Esophagus muscularis mucosa (tissue), 4 donors: ENCODE data around the gene SMAD9.

ENCODE experiments used
- EP300 ChIP-seq: sonication (generic); formaldehyde crosslinking; IDR thresholded peaks from one replicate; pipeline ENCODE4 v1.6.1; 2017; ENCODE audit warnings: antibody characterized with exemption
- POLR2A ChIP-seq: fragments of 450-650 bp; IDR thresholded peaks from one replicate; pipeline ENCODE4 v1.6.1; 2017; ENCODE audit warnings: antibody characterized with exemption, moderate library complexity, mild to moderate bottlenecking, low read depth
- POLR2AphosphoS5 ChIP-seq, 2 donors: sonication (generic); formaldehyde crosslinking; IDR thresholded peaks; one replicate each; pipeline ENCODE4 v1.6.1; 2017; ENCODE audit warnings: antibody characterized with exemption in 2 of 2
- TF ChIP-seq, protein P1 (sequence below), 3 experiments: fragments of 200-600 bp in 2 of 3; fragments of 450-650 bp in 1 of 3; sonication (generic) in 2 of 3; IDR thresholded peaks; one replicate each; pipeline ENCODE4 v1.5.1; 2017 to 2019; ENCODE audit warnings: antibody characterized with exemption in 3 of 3, mild to moderate bottlenecking in 2 of 3, moderate library complexity in 1 of 3

DNA sequence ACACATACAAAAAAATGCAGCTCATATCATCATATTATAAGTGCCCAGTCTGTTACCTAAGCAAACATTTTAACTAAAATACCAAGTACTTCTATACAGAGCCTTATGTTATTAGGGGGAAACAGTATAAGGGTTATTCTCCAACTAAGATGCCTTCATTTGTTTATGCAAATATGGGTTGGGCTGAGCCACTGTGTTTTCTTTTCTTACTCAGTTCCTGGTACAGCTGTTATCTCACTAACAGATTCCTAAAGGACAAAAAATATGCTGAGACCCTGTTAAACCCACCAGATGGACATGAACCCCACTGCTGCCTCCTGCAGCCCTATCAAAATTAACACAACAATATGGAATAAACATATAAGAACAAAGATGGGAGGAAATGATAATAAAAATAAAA, 34.5 kb upstream of the SMAD9 start:
- TF ChIP-seq, protein P1, sequence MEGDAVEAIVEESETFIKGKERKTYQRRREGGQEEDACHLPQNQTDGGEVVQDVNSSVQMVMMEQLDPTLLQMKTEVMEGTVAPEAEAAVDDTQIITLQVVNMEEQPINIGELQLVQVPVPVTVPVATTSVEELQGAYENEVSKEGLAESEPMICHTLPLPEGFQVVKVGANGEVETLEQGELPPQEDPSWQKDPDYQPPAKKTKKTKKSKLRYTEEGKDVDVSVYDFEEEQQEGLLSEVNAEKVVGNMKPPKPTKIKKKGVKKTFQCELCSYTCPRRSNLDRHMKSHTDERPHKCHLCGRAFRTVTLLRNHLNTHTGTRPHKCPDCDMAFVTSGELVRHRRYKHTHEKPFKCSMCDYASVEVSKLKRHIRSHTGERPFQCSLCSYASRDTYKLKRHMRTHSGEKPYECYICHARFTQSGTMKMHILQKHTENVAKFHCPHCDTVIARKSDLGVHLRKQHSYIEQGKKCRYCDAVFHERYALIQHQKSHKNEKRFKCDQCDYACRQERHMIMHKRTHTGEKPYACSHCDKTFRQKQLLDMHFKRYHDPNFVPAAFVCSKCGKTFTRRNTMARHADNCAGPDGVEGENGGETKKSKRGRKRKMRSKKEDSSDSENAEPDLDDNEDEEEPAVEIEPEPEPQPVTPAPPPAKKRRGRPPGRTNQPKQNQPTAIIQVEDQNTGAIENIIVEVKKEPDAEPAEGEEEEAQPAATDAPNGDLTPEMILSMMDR (IDR thresholded peaks at IDR 0.05), result no peak
- no peak for TF ChIP-seq POLR2AphosphoS5 (IDR thresholded peaks at IDR 0.05)
- TF ChIP-seq POLR2A, result no peak
- TF ChIP-seq EP300, result no peak
